Renal pelvis (tissue), 4 donors: ENCODE results near the gene CCDC77. TPM values are rescaled to one million over a fixed set of nuclear protein-coding genes. Genes with fewer than 3 reads are reported as not detected.

Experiments used
- DNase-seq: peaks from one replicate; pipeline ENCODE4 v3.0.0-alpha.2; 2013
- polyA plus RNA-seq, 3 donors: library from polyadenylated mRNA; unstranded; fragments of 120-200 nt; gene quantifications; one replicate each; pipeline ENCODE4 v1.2.1, GENCODE V29; 2013; ENCODE audit not compliant: insufficient read length in 3 of 3

CCDC77 gene
- polyA plus RNA-seq, 3 donors, result 20.0 to 37.8 (median 30.1) TPM

DNA sequence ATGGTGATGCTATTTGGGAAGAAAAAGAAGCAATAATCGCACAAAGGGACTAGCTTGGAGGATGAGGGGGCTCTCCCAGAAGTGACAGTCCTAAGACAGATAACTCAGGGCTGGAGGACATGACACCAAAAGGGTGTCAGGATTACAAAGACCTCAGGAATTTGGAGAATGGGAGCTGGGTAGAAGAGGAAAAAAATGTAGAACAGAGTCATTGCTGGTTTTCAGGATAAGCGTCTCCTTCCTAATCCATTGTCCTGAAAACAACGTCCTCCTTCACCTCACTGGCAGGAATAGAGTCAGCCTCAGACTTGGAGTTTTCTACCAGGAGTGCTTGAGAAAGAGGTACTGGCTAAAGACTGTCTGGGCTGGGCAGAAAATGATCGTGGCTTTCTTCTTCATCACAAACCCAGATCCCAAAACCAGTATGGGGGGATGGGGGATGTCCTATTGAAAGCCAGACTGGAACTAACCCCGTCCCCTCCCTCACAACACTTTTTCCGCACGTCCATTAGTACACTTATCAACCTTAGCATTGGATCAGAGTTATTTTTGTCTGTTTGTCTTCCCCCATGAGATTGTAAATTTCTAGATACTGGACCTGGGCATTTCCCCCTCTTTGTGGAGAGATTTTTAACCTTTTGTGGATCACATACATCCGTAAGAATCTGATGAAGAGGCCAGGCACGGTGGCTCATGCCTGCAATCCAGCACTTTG lies 72.6 kb downstream of the CCDC77 start:
- no peak for DNase-seq

DNA sequence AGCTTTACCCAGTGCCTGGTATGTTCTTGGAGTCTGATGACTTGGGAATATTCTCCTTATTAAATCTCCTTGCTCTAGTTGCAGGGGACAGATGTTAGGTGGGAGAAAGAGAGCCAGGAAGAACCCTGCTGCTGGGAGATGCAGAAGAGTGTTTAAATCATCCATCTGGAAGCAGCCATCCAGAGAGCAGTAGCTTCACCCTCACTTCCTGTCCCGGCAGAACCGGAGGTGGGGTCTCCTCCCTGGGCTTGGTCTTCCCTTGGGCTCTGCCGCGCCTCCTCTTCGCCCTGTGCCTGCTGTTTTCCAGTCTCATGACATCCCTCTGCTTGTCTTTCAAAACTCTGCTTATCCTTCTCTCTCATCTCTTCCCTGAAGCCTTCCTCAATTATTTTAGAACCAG lies 73.8 kb downstream of the CCDC77 start:
- no peak for DNase-seq

DNA sequence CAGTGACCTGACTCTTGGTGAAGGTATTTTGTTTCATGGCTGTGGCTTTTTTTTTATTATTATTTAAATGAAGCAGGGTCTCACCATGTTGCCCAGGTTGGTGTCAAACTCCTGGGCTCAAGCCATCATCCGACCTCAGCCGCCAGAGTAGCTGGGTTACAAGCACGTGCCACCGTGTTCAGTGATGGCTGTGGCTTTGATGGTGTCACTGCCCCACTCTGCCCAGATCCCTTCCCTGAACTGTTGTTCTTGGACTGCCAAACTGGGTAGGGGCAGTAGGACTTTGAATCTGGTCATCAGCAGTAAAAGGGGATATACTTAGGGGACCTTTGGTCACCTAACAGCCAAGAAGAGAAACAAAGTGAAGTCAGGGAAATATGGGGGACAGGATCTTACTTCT lies 77.7 kb downstream of the CCDC77 start:
- DNase-seq, result no peak

DNA sequence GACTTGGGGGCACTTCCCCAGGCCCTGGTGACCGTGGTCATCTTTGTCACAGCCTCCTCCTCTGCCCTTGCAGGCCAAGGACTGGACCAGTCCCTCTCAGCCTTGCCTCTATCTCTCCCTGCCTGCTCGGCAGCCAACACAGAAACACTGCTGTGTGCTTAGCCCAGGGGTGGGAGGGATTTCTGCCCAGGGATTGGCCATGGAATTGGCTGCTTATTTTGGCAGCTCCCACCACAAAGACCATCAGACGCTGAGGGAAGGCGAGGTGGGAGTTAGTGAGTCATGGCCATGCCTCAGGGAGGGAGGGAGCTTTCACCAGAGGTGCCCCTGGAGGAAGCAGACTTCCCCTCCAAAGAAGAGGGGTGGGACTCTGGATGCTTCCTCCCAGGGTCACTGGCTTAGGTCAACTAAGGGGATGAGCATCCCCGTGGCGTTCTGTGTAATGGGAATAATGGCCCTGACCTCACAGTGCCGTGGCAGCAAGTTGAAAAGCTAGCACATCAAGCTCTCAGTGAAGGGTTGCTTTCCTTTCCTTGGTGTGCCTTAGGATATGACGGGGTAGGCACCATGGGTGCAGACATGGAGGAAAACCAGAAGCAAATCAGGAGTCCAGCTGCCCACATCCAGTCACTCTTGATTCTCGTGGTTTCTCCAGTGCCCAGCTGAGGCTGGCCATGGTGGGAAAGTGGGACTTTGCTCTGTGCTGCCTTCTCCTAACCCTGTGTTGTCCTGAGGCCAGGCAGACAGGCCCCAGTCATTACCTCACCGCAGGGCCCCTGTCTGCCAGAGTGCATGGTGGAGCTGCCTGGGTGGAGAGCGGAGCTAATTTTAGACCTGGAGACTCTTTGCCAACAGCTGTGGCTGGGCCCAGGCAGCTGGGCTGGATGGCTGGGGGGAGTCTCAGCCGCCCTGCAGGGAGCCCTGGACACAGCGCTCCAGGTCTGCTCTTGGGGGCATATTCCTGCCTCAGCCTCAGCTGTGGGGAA lies 79.7 kb downstream of the CCDC77 start:
- DNase-seq, result no peak

DNA sequence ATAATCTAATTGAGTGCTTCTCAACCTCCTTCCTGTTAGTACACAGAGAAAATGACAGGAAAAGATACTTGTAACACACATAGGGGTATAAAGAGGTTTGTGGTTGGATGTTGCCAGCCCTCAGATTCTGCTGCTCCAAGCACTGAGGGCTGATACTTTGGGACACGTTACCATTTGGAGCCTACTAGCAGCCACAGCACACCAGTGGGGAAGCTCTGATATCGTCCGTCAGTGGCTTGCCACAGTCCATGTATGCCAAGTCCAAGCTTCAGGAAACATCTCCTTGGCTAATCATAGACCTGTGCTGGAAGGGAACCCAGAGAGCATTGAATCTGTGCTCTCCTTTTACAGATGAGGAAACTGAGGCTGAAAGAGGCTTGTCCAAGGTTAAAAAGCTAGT lies 80.6 kb downstream of the CCDC77 start:
- DNase-seq, result no peak

DNA sequence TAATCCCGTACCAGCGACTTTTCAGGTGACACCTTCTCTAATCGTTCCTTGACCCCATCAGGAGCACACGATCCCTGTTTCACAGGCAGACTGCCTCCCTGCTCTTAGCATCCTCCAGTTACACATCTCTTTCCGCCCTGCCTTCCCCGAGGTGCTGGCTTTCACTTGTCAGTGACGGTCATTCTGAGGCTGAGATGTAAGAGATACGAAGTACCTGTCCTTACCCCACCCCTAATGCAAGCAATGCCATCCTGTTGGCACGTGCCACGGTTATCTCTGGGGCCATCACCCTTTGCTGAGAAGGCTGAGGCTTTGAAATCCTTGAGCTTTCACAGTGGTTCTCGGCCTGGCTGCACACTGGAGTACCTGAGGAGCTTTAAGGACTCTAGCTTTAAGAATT lies 82.7 kb downstream of the CCDC77 start:
- DNase-seq, result no peak

DNA sequence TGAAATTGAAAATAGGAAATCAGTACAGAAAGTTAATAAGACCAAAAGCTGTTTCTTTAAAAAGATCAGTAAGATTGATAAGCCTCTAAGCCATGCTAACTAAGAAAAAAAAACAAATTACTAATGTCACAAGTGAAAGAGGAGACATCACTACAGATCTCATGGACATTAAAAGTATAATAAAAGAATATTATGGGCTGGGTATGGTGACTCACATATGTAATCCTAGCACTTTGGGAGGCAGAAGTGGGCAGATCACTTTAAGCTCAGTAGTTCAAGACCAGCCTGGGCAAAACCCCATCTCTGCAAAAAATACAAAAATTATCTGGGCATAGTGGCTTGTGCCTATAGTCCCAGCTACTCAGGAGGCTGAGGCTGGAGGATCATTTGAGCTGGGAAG lies 88.8 kb downstream of the CCDC77 start:
- no peak for DNase-seq

Other genes with a start within 250 kb of the CCDC77 start
- 10 to 100 TPM; 15.3 to 19.1 (median 18.2) TPM for gene SLC6A12, start 187.5 kb upstream of the CCDC77 start, polyA plus RNA-seq
- 10 to 100 TPM; 44.2 to 60.0 (median 57.2) TPM for gene SLC6A13, start 138.8 kb upstream of the CCDC77 start, polyA plus RNA-seq
- gene KDM5A, start 12.3 kb upstream of the CCDC77 start, polyA plus RNA-seq, result 10 to 100 TPM; 42.0 to 47.1 (median 43.3) TPM
- 10 to 100 TPM; 15.1 to 21.6 (median 17.1) TPM for gene B4GALNT3, start 58.3 kb downstream of the CCDC77 start, polyA plus RNA-seq